SK-N-SH (cell line): ENCODE data around the gene CAPRIN2. TPM values are rescaled to one million over a fixed set of nuclear protein-coding genes. Genes with fewer than 3 reads are reported as not detected.

Experiments used
- CTCF ChIA-PET: fragments of 300-600, 350-600 bp; formaldehyde crosslinking; extraction: SDS; loops from one replicate; lab custom pipeline; 2021; lab: Yijun Ruan, JAX
- POLR2A ChIA-PET: fragments of 350-600 bp; sonication (Branson Sonifier 250); formaldehyde crosslinking; extraction: SDS; loops from one replicate; lab custom pipeline; 2020; ENCODE audit warnings: antibody characterized with exemption, inconsistent platforms; lab: Yijun Ruan, JAX
- DNase-seq: peaks from one replicate; pipeline ENCODE4 v3.0.0; 2012
- H2AFZ ChIP-seq: fragments of 200-600 bp; sonication (generic); 2 replicates; pipeline ENCODE4 v1.8.1; 2016; ENCODE audit warnings: antibody characterized with exemption, mild to moderate bottlenecking, low read depth
- H3F3A ChIP-seq: fragments of 200-600 bp; sonication (generic); replicated peaks from 2 replicates; pipeline ENCODE3; 2016; ENCODE audit warnings: antibody characterized with exemption, mild to moderate bottlenecking; ENCODE audit not compliant: insufficient read depth
- H3K27ac ChIP-seq, 2 experiments: fragments of 200-500 bp in 1 of 2; fragments of 200-600 bp in 1 of 2; sonication (Bioruptor generic) in 1 of 2; sonication (generic), shearing (Covaris generic) in 1 of 2; 2 replicates each; pipeline versions ENCODE4 v1.5.1 to v1.6.1; 2014 to 2016; ENCODE audit warnings: low read depth in 2 of 2, inconsistent platforms in 1 of 2, low read length in 1 of 2, mild to moderate bottlenecking in 1 of 2, mixed read lengths in 1 of 2
- H3K27me3 ChIP-seq: fragments of 200-600 bp; sonication (generic), shearing (Covaris generic); 2 replicates; pipeline ENCODE4 v1.6.1; 2016; ENCODE audit warnings: mixed run types; ENCODE audit not compliant: insufficient read depth
- H3K36me3 ChIP-seq, 2 experiments: fragments of 200-500 bp in 1 of 2; fragments of 200-600 bp in 1 of 2; sonication (Bioruptor generic) in 1 of 2; sonication (generic) in 1 of 2; replicated peaks in 1 of 2; 2 replicates each; pipeline versions ENCODE3 to v1.5.1; 2014 to 2016; ENCODE audit warnings: low read length in 1 of 2, mild to moderate bottlenecking in 1 of 2; ENCODE audit not compliant: insufficient read depth in 2 of 2, control insufficient read depth in 1 of 2
- H3K4me1 ChIP-seq, 2 experiments: fragments of 200-500 bp in 1 of 2; fragments of 200-600 bp in 1 of 2; sonication (Bioruptor generic) in 1 of 2; sonication (generic), shearing (Covaris generic) in 1 of 2; 2 replicates each; pipeline versions ENCODE4 v1.5.1 to v1.6.1; 2014 to 2016; ENCODE audit warnings: low read depth in 1 of 2, low read length in 1 of 2, mixed run types in 1 of 2; ENCODE audit not compliant: insufficient read depth in 2 of 2, control insufficient read depth in 1 of 2
- H3K4me2 ChIP-seq: fragments of 200-600 bp; sonication (generic), shearing (Covaris generic); 2 replicates; pipeline ENCODE4 v1.6.1; 2017; ENCODE audit warnings: mixed run types
- H3K4me3 ChIP-seq, 2 experiments: fragments of 200-500 bp in 1 of 2; fragments of 200-600 bp in 1 of 2; sonication (Bioruptor generic) in 1 of 2; sonication (generic), shearing (Covaris generic) in 1 of 2; 2 replicates each; pipeline versions ENCODE4 v1.5.1 to v1.8.1; 2014 to 2016; ENCODE audit warnings: low read depth in 2 of 2, inconsistent platforms in 1 of 2, low read length in 1 of 2, mild to moderate bottlenecking in 1 of 2, mixed read lengths in 1 of 2, moderate library complexity in 1 of 2
- H3K79me2 ChIP-seq: fragments of 200-600 bp; sonication (generic); 2 replicates; pipeline ENCODE4 v1.8.1; 2017; ENCODE audit warnings: mild to moderate bottlenecking; ENCODE audit not compliant: insufficient read depth
- H3K9ac ChIP-seq: fragments of 200-600 bp; sonication (generic); 2 replicates; pipeline ENCODE4 v1.6.1; 2017; ENCODE audit warnings: mixed run types
- H3K9me2 ChIP-seq: fragments of 200-600 bp; sonication (generic); 2 replicates; pipeline ENCODE4 v1.6.1; 2017; ENCODE audit warnings: mixed run types
- H3K9me3 ChIP-seq: fragments of 200-600 bp; sonication (generic); 2 replicates; pipeline ENCODE4 v1.6.1; 2017; ENCODE audit warnings: mixed run types, mild to moderate bottlenecking, moderate library complexity
- H4K20me1 ChIP-seq: fragments of 200-600 bp; sonication (generic); 2 replicates; pipeline ENCODE4 v1.6.1; 2017; ENCODE audit warnings: mild to moderate bottlenecking, mixed run types; ENCODE audit not compliant: insufficient read depth
- CHD2 ChIP-seq: fragments of 150-350 bp; IDR thresholded peaks from 2 replicates; pipeline ENCODE4 v1.6.1; 2018; ENCODE audit warnings: low read length; ENCODE audit not compliant: partially characterized antibody
- EP300 ChIP-seq, 2 experiments: IDR thresholded peaks; 2 replicates each; pipeline versions ENCODE4 v1.4.0 to v1.6.1; 2012; ENCODE audit warnings: borderline replicate concordance in 1 of 2, low read depth in 1 of 2, low read length in 1 of 2
- EZH2phosphoT487 ChIP-seq: fragments of 200-600 bp; sonication (generic); IDR thresholded peaks from 2 replicates; pipeline ENCODE4 v1.6.1; 2017; ENCODE audit warnings: low read depth, mixed run types, mild to moderate bottlenecking, antibody characterized with exemption, moderate library complexity, borderline replicate concordance
- FOSL2 ChIP-seq: IDR thresholded peaks from 2 replicates; pipeline ENCODE4 v1.4.0; 2012; ENCODE audit warnings: low read depth, mild to moderate bottlenecking, moderate library complexity, borderline replicate concordance
- FOXJ3 ChIP-seq: sonication (generic); formaldehyde crosslinking; IDR thresholded peaks from 2 replicates; pipeline ENCODE4 v1.5.1; 2020; ENCODE audit warnings: mild to moderate bottlenecking, missing genetic modification reagents
- GABPA ChIP-seq: IDR thresholded peaks from 2 replicates; pipeline ENCODE4 v1.4.0; 2012; ENCODE audit warnings: low read depth, mild to moderate bottlenecking
- JUND ChIP-seq: IDR thresholded peaks from 2 replicates; pipeline ENCODE4 v1.4.0; 2012
- MEF2A ChIP-seq: IDR thresholded peaks from 2 replicates; pipeline ENCODE4 v1.4.0; 2012; ENCODE audit warnings: low read depth, borderline replicate concordance
- MXI1 ChIP-seq: IDR thresholded peaks from 2 replicates; pipeline ENCODE4 v1.6.1; 2012; ENCODE audit warnings: mild to moderate bottlenecking, low read depth, low read length, improper control_type of control experiment
- RFX5 ChIP-seq: IDR thresholded peaks from 2 replicates; pipeline ENCODE4 v1.6.1; 2012; ENCODE audit warnings: mild to moderate bottlenecking, improper control_type of control experiment, low read length
- TEAD4 ChIP-seq: IDR thresholded peaks from 2 replicates; pipeline ENCODE4 v1.4.0; 2012; ENCODE audit warnings: mild to moderate bottlenecking, borderline replicate concordance; ENCODE audit not compliant: insufficient read depth
- YY1 ChIP-seq: IDR thresholded peaks from 2 replicates; pipeline ENCODE4 v1.4.0; 2012; ENCODE audit warnings: low read depth, mild to moderate bottlenecking
- WGBS: methylation state at CpG from one replicate; pipeline ENCODE4 v1.1.6; 2017; ENCODE audit warnings: low lambda C conversion rate; 5-methylcytosine and 5-hydroxymethylcytosine counted together
- polyA plus RNA-seq, 3 experiments: library from polyadenylated mRNA; depleted of rRNA; stranded (reverse); fragments of >200 nt; gene quantifications; 2 replicates each; pipeline ENCODE4 v1.2.3, GENCODE V29; 2012
- TF ChIP-seq, protein P1 (sequence below): IDR thresholded peaks from 2 replicates; pipeline ENCODE4 v1.6.1; 2012; ENCODE audit warnings: mild to moderate bottlenecking, low read depth, low read length, moderate library complexity
- TF ChIP-seq, protein P2 (sequence below): fragments of 150-350 bp; IDR thresholded peaks from 2 replicates; pipeline ENCODE4 v1.6.1; 2016; ENCODE audit warnings: mild to moderate bottlenecking, low read depth, low read length
- TF ChIP-seq, protein P3 (sequence below): IDR thresholded peaks from 2 replicates; pipeline ENCODE4 v1.4.0; 2012; ENCODE audit warnings: low read depth, borderline replicate concordance
- TF ChIP-seq, protein P4 (sequence below): IDR thresholded peaks from 2 replicates; pipeline ENCODE4 v1.4.0; 2012; ENCODE audit warnings: low read depth, borderline replicate concordance

The CAPRIN2 gene
- polyA plus RNA-seq, 1 of the 3 experiments (the other 2 are of a cell fraction), result 21.4 TPM

- no peaks in the 10 kb centered on the region for H3K79me2 ChIP-seq
- H3K4me2 ChIP-seq, result no peak overlapping the region
- H3K4me1 ChIP-seq, result no peaks in the 10 kb centered on the region; a peak in 1 of 4 replicates
- H3K36me3 ChIP-seq, result peaks cover 0 to 6% of the 10 kb centered on the region in 2 experiments
- H3K9me2 ChIP-seq, result no peaks in the 10 kb centered on the region
- no peak overlapping the region for H3K9ac ChIP-seq
- no peak overlapping the region for H2AFZ ChIP-seq
- POLR2A ChIA-PET, result no interaction called here
- no peaks in the 10 kb centered on the region for H3F3A ChIP-seq
- TF ChIP-seq MEF2A (no peak), FOXJ3 (CRISPR knock-in tag) (no peak), FOSL2 (no peak), JUND (no peak), EP300 (IDR thresholded peaks at IDR 0.05; ENCODE audit: borderline replicate concordance in 1 of 2, low read depth in 1 of 2, low read length in 1 of 2) (no peak), EZH2phosphoT487 (no peak), CHD2 (no peak)
- TF ChIP-seq, protein P1, sequence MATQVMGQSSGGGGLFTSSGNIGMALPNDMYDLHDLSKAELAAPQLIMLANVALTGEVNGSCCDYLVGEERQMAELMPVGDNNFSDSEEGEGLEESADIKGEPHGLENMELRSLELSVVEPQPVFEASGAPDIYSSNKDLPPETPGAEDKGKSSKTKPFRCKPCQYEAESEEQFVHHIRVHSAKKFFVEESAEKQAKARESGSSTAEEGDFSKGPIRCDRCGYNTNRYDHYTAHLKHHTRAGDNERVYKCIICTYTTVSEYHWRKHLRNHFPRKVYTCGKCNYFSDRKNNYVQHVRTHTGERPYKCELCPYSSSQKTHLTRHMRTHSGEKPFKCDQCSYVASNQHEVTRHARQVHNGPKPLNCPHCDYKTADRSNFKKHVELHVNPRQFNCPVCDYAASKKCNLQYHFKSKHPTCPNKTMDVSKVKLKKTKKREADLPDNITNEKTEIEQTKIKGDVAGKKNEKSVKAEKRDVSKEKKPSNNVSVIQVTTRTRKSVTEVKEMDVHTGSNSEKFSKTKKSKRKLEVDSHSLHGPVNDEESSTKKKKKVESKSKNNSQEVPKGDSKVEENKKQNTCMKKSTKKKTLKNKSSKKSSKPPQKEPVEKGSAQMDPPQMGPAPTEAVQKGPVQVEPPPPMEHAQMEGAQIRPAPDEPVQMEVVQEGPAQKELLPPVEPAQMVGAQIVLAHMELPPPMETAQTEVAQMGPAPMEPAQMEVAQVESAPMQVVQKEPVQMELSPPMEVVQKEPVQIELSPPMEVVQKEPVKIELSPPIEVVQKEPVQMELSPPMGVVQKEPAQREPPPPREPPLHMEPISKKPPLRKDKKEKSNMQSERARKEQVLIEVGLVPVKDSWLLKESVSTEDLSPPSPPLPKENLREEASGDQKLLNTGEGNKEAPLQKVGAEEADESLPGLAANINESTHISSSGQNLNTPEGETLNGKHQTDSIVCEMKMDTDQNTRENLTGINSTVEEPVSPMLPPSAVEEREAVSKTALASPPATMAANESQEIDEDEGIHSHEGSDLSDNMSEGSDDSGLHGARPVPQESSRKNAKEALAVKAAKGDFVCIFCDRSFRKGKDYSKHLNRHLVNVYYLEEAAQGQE, result no peak
- TF ChIP-seq, protein P2, sequence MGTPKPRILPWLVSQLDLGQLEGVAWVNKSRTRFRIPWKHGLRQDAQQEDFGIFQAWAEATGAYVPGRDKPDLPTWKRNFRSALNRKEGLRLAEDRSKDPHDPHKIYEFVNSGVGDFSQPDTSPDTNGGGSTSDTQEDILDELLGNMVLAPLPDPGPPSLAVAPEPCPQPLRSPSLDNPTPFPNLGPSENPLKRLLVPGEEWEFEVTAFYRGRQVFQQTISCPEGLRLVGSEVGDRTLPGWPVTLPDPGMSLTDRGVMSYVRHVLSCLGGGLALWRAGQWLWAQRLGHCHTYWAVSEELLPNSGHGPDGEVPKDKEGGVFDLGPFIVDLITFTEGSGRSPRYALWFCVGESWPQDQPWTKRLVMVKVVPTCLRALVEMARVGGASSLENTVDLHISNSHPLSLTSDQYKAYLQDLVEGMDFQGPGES, result no peak
- H3K4me3 ChIP-seq, result no peak overlapping the region
- no peak overlapping the region for H3K27ac ChIP-seq
- no peak for DNase-seq
- WGBS, result 93% methylated on average over 2 of the region's 2 CpGs
- CTCF ChIA-PET, result no interaction called here
- no peaks in the 10 kb centered on the region for H4K20me1 ChIP-seq
- 0 out of 2 replicates have a peak, but pooled peaks cover 6% of the 10 kb centered on the region for H3K9me3 ChIP-seq
- H3K27me3 ChIP-seq, result no peaks in the 10 kb centered on the region
Observed at GRCh38 chr12:30761730-30762129, 7.0 kb upstream of the CAPRIN2 start.

DNA sequence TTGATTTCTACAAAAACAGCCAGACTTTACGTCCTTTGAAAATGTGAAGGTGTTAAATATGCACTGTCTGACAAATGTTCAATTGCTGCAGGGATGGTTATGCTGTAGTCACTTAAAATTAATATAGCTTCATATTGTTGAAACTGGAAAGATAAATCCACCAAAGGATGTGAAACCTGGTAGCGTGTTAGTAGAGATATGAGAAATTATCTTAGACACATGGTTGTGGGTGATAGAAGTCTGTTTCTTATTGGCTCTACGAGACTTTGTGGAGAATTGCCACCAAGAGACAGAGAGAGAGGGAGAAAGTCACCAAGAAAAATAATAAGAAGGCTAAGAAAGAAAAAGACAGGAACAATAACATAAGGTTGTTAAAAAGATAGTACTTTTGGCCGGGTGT, 2.6 kb upstream of the CAPRIN2 start:
- Histone ChIP-seq H3K79me2 (peaks cover 21% of the 10 kb centered on the region), H3F3A (no peaks in the 10 kb centered on the region), H3K4me3 (no peak overlapping the region), H4K20me1 (peaks cover 8% of the 10 kb centered on the region), H3K27me3 (no peaks in the 10 kb centered on the region), H3K27ac (no peak overlapping the region), H2AFZ (no peak overlapping the region), H3K36me3 (peaks cover 0 to 6% of the 10 kb centered on the region in 2 experiments), H3K4me1 (peaks cover 3 to 6% of the 10 kb centered on the region in 2 experiments; a peak in 2 of 4 replicates), H3K9ac (no peak overlapping the region), H3K9me2 (no peaks in the 10 kb centered on the region), H3K9me3 (0 out of 2 replicates have a peak, but pooled peaks cover 6% of the 10 kb centered on the region), H3K4me2 (no peak overlapping the region)
- no peak for DNase-seq
- POLR2A ChIA-PET, result no interaction called here
- 75% methylated on average over 4 of the region's 4 CpGs for WGBS
- CTCF ChIA-PET, result interaction anchor here (0.8 kb wide), 1 partner anchor 39 kb away, joined by 3 read pairs; no protein-coding TSS in a partner anchor
- no peak for TF ChIP-seq FOXJ3 (CRISPR knock-in tag)
- TF ChIP-seq TEAD4, result no peak
- TF ChIP-seq, protein P3, sequence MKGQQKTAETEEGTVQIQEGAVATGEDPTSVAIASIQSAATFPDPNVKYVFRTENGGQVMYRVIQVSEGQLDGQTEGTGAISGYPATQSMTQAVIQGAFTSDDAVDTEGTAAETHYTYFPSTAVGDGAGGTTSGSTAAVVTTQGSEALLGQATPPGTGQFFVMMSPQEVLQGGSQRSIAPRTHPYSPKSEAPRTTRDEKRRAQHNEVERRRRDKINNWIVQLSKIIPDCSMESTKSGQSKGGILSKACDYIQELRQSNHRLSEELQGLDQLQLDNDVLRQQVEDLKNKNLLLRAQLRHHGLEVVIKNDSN, result no peak
- TF ChIP-seq RFX5, result no peak
- no peak for TF ChIP-seq GABPA
- TF ChIP-seq, protein P4, sequence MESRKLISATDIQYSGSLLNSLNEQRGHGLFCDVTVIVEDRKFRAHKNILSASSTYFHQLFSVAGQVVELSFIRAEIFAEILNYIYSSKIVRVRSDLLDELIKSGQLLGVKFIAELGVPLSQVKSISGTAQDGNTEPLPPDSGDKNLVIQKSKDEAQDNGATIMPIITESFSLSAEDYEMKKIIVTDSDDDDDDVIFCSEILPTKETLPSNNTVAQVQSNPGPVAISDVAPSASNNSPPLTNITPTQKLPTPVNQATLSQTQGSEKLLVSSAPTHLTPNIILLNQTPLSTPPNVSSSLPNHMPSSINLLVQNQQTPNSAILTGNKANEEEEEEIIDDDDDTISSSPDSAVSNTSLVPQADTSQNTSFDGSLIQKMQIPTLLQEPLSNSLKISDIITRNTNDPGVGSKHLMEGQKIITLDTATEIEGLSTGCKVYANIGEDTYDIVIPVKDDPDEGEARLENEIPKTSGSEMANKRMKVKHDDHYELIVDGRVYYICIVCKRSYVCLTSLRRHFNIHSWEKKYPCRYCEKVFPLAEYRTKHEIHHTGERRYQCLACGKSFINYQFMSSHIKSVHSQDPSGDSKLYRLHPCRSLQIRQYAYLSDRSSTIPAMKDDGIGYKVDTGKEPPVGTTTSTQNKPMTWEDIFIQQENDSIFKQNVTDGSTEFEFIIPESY, result no peak
- TF ChIP-seq MXI1, result no peak
- TF ChIP-seq YY1, result no peak
- TF ChIP-seq EP300 (IDR thresholded peaks at IDR 0.05; ENCODE audit: borderline replicate concordance in 1 of 2, low read depth in 1 of 2, low read length in 1 of 2), result no peak
